HG03064 (cell line): ENCODE results near the gene ATRNL1.
"Not testable (repeated sequence)": the region's sequence is repeated elsewhere in the genome, so short reads cannot be mapped to it uniquely, and the experiment has no call there.

Source experiments
- ATAC-seq: cut with Tn5 transposase; IDR thresholded peaks from one replicate; pipeline ENCODE4 v1.9.1; 2021; ENCODE audit warnings: low read depth; ENCODE audit not compliant: unreplicated experiment

Gene ATRNL1

DNA sequence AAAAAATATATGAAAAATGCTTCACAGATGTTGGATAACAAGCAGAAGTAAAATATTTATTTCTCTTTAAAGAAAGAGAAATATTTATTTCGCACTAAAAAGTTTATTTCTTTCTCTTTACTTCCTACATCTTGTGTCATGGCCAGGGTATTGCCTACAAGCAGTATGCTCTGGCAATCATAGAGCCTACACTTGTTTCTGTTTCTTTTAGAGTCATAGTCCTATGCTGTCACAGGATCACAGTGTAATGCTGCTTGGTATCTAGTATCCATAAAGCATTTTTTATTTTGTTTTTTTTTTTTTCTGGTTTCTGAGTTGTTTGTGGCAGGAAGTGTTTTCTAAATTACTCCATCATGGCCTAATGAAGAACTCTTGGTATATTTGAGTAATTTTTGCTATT, 116.0 kb downstream of the ATRNL1 start:
- peak; percentile 63 for ATAC-seq

DNA sequence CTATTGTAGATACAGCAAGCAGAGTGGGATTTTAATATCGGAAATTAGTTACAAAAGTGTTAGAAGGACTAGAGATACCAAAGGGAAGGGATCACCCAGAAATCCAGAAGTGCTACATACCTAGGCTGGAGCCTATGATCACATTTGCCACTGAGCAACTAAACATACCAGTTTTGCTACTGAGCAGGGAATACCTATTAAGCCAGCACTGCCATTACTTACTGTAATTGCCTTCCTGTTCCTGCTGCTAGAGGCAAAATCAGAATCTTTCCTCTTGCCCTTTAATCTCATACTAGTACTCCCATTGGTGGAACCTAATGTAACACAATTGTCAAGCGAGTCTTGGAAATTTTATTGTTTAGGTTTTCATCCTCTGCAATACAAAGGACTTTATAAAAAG, 121.7 kb downstream of the ATRNL1 start:
- no peak for ATAC-seq

DNA sequence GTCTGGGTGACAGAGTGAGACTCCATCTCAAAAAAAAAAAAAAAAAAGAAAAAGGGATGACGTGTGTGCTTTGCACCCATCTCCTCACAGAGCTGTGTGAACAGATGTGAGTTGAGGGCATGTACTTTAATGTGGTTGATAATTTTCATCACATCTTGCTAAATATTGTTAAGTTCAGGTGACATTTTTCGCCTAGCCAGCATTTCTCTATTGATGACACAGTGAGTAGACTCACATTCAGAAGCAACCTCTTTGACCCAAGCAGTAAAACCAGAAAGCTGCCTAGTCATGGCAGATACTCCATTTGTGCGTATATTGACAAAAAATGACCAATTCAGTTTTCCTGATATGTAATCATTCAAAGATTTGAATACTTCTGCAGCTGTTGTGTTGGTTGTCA, 126.0 kb downstream of the ATRNL1 start:
- no peak for ATAC-seq

DNA sequence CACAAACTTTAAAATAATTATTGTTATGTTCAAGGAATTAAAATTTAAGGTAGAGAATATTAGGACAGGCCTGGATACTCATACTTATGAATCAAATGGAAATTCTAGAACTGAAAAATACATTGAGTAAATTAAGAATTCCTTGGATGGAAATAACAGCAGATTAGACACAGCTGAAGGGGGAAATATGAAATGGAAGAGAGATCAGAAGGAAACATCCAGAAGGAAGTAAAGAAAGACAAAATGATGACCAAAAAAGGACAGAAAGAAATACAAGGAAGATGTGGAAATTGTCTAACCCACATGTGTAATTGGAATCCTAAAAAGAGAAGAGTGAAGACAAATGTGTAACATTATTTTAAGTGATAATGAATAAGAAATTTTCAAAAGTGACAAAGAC, 128.9 kb downstream of the ATRNL1 start:
- no peak for ATAC-seq

DNA sequence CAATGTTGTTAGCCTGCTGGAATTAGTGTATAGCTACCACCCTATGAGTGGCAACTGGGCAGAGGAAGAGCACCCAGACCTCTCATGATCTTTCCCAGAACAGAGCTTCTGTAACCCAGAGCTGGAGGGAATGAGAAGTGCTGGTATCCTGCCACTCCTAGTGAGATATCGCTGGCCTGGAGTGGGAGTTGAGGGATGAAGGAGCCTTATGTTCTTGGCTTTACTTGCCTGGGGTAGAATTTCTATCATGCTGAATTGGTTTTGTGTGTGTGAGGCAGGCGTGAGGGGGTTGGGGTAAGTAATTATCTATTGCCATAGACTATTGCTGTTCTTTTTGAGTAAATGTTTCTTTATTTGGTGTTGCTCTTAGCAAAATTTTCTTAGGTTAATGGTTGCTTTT, 146.6 kb downstream of the ATRNL1 start:
- ATAC-seq: no peak

DNA sequence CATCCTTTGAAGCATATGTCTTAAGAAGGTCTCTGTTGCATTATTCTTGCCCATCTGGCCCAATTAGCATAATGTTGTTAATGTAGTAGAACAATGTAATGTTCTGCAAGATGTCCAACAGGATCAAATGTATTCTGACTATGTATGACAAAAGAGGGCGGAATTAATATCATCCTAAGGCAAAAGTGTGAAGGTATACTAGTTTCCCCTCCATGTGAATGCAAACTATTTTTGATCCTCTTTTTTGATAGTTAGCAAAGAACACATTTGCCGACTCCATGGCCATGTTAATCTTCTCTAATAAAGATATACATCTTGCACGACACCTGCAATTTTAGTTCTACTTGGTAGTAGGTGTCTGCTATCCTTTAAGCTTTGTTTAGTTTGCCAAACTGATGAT, 157.6 kb downstream of the ATRNL1 start:
- no peak for ATAC-seq

DNA sequence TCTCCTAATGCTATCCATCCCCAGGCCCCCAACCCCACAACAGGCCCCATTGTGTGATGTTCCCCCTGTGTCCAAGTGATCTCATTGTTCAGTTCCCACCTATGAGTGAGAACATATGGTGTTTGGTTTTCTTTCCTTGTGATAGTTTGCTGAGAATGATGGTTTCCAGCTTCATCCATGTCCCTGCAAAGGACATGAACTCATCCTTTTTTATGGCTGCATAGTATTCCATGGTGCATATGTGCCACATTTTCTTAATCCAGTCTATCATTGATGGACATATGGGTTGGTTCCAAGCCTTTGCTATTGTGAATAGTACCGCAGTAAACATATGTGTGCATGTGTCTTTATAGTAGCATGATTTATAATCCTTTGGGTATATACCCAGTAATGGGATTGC, 160.6 kb downstream of the ATRNL1 start:
- not testable (repeated sequence) for ATAC-seq

DNA sequence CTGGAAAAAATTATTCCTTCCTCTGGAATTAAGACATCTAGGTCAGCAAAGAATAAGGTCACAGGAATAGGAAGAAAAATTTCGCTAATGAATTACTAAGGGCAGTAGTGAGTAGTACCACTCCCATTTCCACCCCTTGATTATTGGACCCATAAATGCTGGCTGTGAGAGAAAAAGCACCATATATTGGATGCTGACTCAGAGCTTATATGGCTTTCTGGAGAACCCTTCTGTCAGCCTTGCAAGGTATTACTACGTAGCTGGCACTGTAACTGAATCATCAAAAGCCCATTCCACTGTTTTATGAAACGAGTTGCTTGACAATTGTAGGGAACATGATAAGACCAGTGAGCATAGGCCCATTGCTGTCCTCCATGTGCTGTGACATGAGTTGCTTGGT, 179.3 kb downstream of the ATRNL1 start:
- ATAC-seq: no peak

DNA sequence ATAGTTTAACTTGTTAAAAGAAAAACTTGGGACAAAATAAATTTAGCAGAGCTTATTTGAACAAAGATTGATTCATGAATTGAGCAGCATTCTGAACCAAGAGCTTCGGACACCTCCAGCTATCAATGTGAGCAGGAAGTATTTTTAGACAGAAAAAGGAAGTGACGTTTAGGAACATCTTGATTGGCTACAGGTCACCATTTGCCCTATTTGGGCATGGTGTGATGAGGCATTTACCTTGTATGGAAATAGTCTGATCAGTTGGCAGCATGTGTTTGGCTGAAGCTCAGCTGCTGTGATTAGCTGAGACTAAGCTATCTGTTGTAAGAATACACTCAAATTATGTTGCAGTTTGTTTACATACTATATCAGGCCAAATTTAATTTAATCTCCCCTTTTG, 185.1 kb downstream of the ATRNL1 start:
- ATAC-seq: no peak

DNA sequence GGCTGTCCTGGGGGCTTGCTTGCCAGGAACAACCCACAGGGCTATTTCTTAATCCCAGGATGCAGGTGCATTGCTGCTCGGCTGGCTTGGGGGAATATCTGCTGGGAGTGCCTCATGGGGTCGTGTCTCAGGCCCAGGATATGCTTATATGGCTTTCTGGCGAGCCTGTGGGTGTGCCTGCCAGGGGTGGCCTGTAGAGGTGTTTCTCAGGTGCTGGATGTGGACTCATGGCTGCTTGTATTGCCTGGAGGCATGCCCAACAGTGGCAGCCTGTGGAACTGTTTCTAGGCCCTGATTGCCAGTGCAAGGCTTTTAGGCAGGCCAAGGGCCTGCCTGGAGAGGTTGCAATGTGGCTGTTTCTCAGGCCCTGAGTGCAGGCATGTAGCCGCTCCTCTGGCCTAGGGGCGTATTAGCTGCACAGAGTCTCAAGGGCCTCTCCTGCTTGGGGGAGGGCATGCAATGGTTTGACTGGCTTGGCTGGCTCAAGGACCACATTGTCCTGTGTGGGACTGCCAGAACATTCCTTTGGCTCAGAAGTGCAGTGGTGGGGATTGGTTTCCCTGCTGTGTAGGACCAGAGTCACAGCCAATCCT, 202.1 kb downstream of the ATRNL1 start:
- no peak for ATAC-seq

DNA sequence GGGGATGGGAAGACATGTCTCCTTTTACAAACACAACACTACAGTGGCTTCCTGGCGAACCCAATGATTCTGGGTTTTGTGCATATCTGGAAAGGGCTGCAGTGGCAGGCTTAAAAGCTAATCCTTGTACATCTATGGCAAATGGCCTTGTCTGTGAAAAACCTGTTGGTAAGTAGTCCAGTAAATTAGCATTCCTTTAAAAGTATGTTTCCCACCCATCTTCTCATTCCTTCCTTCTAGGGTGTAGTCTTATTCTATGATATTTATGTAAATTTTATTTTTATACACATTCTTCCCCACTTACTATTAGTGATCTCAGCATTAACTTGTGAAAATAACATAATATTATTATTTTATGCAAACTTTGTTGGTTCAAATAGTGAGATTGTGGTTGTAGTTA, 206.9 kb downstream of the ATRNL1 start:
- ATAC-seq: no peak

DNA sequence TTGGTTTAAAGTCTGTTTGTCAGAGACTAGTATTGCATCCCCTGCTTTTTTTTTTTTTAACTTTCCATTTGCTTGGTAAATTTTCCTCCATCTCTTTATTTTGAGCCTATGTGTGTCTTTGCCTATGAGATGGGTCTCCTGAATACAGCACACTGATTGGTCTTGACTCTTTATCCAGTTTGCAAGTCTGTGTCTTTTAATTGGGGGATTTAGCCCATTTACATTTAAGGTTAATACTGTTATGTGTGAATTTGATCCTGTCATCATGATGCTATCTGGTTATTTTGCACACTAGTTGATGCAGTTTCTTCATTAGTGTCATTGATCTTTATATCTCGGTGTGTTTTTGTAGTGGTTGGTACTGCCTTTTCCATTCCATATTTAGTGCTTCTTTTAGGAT, 226.5 kb downstream of the ATRNL1 start:
- ATAC-seq: not testable (repeated sequence)

DNA sequence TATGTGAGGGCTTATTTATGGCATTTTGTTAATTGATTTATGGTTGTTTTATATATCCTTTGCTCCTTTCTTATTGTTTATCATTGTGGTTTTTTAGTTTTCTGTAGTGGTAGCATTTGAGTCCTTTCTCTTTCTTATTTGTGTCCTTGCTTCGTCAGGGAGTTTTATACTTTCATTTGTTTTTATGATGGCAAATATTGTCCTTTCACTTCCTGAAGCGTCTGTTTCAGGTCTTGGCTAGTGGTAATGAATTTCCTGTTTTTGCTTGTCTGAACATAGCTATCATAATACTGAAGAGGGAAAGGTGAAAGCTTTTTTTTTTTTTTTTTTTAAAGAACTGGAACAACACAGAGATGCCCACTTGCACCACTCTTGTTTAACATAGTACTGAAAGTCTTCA, 228.2 kb downstream of the ATRNL1 start:
- ATAC-seq: no peak

DNA sequence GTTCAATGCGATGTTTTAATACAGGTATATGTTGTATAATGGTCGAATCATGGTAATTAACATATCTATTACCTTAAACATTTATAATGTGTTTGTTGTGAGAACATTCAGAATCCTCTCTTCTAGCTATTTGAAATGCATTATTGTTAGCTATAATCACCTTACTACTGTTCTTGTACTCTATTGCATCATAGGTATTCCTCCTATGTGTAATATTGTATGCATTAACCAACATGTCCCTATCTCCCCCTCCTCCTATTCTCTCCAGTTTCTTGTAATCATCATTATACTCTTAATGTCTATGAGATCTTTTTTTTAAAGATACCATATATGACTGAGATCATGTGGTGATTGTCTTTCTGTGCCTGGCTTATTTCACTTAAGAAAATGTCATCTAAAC, 235.2 kb downstream of the ATRNL1 start:
- no peak for ATAC-seq

DNA sequence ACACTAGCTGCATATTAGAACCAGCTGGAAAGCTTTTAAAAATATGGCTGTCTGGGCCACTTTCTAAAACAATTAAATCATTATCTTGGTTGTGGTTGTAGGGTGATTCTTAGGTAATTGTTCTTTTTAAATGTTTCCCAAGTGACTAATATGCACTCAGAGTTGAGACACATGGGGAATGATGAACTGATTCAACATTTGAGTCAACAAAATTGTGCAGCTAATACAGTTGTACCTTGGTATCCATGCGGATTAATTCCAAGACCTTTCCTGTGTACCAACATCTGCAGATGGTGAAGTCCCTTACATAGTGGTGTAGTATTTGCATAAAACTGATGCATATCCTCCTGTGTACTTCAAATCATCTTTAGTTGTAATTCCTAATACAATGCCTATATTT, 242.2 kb downstream of the ATRNL1 start:
- ATAC-seq: no peak

DNA sequence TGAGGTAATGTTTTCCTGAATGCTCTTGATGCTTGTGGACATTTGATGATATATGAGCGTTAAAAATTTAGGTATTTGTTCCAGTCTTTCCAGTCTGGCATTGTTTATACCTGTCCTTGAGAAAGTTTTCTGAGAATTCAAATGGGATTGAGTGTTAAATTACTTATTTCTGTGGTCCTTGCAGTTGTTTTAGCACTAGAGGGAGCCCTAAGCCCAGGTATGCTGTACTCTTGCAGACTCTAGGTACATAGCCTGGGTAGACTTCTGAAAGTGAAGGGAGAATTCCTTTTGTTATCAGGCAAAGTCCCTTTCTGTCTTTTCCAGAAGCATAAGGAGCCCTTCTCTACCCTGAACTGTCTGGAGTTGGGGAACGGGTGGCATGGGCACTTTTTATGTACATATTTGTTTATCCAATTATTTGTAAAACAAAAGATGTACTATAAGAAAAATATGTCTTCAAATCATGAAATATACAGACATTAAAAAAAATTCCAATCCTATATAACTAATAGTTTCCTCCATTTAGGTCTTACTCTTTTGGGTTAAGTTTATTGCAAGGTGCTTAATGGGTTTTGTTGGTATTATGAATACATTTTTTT, 262.1 kb downstream of the ATRNL1 start:
- ATAC-seq: no peak

DNA sequence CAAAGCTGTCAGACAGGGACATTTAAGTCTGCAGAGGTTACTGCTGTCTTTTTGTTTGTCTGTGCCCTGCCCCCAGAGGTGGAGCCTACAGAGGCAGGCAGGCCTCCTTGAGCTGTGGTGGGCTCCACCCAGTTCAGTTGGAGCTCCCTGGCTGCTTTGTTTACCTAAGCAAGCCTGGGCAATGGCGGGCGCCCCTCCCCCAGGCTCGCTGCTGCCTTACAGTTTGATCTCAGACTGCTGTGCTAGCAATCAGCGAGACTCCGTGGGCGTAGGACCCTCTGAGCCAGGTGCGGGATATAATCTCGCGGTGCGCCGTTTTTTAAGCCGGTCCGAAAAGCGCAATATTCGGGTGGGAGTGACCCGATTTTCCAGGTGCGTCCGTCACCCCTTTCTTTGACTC, 274.8 kb downstream of the ATRNL1 start:
- not testable (repeated sequence) for ATAC-seq

DNA sequence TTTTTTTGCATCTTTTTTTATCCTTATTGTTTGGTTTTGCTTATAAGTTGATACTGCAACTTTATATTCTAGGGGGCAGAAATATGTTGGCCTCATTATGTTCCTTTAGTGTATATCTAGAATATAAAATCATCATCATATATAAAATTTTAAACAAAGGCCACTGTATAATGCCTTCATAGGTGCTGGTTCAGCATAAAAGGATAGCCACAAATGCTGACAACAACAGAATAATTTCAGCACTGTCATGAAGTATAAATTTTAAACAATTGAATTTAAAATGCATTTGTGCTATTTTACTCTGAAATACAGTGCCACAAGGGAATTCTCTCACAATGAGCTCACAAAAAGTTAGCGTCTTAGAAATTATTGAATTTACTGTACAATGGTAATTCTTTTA, 285.9 kb downstream of the ATRNL1 start:
- no peak for ATAC-seq

DNA sequence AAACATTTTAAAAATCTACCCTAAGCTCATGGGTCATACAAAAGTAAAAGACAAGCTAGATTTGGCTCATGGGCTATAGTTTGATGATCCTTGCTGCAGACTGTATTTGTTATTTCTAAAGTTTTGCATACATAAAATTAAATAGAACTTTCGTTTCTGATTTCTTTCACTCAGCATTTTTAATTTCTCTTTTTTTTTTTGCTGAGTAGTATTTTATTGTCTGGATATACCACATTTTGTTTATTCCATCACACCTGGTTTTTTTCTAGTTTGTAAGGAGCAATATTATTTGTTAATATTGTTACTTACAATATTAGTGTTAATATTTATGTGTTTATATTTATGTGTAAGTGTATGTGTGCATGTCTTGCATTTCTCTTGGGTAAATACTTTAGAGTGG, 291.5 kb downstream of the ATRNL1 start:
- ATAC-seq: no peak

DNA sequence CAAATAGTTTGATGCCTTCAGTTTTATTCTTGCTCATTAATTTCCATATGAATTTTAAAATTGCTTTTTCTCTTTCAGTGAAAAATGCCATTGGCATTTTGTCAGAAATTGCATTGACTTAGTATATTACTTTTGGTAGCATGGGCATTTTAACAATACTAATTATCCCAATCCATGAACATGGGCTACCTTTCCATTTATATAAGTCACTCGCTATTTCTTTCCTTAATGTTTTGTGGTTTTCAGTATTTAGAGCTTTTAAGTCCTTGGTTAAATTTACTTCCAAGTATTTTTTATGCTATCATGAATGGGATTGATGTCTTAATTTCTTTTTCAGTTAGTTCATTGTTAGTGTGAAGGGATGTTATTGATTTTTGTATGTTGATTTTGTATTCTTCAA, 297.4 kb downstream of the ATRNL1 start:
- ATAC-seq: no peak

DNA sequence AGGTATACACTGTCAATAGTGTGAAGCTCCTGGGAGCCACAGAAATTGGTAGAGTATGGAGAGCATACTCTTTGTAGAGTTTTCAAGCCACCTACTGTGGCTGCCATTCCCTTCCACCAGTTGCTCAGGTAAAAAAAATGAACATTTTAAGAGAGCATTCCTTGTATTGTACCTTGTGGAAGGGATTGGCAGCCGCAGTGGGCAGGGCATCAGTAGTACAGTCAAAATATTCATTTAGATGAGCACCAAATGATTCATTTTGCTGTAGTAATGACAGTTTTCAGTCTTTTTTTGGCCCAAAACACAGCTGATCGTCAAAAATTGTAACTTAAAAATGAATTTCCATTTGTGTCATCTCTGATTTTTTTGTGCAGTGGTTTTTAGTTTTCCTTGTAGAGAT, 304.9 kb downstream of the ATRNL1 start:
- no peak for ATAC-seq

DNA sequence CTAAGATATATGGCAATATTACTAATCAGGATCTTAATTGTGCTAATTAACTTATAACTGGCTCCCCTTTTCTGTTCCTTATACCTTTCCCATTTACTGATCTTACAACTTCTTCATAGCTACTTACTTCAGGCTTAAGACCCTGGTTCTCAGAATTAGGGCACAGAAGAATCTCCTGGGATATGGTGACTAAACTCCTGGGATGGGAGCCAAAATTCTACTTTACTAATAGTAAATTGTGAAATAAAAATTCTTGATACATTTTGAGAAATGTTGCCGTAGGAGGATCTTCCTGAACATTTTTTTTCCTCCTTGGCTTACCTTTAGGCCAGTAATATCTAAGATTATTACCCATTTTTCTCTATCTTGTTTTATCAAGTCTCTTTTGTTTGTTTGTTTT, 309.5 kb downstream of the ATRNL1 start:
- ATAC-seq: no peak

DNA sequence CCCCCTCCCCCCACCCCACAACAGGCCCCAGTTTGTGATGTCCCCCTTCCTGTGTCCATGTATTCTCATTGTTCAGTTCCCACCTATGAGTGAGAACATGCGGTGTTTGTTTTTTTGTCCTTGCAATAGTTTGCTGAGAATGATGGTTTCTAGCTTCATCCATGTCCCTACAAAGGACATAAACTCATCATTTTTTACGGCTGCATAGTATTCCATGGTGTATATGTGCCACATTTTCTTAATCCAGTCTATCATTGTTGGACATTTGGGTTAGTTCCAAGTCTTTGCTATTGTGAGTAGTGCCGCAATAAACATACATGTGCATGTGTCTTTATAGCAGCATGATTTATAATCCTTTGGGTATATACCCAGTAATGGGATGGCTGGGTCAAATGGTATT, 312.7 kb downstream of the ATRNL1 start:
- ATAC-seq: not testable (repeated sequence)
